ENCODE data around the gene ADPRH.
"Not testable (repeated sequence)": the region's sequence is repeated elsewhere in the genome, so short reads cannot be mapped to it uniquely, and the experiment has no call there.

ADPRH gene

GRCh38 chr3:119579366-119580066, at the start of gene ADPRH:
Gene ADPRH (plus strand): TSS chr3:119579492. CDS start chr3:119582170, 2,678 bp downstream.
- peak; percentile 61 for DNase-seq

DNA sequence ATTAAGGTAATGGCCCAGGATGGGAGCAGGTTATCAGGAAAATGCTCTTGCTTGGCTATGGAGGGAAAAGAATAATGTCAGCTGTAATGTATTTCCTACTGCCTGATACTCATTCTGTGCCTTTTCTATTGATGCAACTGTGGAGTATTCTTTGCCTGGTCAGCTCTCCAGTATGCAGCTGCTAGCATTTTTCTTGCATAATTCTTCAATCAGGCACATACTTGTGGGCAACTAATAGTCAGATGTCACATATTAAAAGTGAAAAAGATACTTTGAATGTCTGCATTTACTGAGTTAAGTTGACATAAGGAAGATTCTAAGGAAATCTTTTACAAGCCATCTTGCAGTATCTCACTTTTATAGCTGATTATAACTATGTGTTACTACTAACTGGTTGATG, 49.4 kb upstream of the ADPRH start:
- no peak for DNase-seq

DNA sequence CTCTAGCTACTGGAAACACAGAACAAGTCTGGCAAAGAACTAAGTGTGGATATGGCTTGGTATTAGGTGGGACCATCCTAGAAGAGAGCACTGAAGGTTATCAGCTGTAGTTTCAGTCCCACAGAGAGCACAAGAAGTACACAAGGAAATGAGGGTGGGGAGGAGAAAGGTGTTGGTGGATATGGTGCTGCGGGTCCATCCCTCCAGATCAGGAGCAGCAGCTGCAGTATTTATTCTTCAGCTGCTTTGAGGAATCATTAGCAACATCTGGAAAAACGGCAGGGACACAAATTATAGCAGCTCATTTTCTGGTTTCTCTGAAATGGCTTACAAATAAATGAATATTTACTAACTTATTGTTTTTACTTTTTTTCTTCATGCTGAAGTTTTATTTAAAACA, 48.8 kb upstream of the ADPRH start:
- DNase-seq: no peak

DNA sequence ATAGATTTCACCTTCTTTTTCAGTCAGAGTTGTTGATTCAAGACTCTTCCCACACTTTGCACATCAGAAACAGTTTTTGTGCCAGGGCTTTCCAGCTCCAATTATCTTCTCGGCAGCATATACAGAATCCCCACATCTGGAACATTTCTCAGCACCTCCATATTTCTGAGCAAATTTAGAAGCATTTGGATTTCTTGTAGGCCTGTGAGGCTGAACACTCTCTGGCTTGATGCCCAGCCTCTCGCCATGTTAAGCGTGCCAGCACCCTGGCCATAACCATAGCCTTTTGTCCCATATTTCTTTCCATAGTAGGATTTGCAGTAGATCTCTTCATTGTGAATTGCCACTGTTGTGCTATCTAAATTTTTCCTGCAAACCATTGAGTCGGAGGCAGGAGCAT, 48.1 kb upstream of the ADPRH start:
- no peak for DNase-seq

DNA sequence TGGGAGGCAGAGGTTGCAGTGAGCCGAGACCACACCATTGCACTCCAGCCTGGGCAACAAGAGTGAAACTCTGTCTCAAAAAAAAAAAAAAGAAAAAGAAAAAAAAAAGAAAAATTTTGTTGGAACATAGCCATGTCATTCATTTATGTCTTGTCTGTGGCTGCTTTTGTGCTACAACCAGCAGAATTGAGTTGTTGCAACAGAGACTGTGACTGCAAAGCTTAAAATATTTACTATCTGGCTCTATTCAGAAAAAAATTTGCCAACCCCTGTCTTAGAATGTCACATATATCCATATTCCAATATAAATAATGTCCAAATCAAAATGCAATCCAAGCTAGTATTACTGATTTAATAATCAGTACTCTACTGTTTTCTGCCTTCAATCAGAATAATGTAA, 45.0 kb upstream of the ADPRH start:
- no peak for DNase-seq

DNA sequence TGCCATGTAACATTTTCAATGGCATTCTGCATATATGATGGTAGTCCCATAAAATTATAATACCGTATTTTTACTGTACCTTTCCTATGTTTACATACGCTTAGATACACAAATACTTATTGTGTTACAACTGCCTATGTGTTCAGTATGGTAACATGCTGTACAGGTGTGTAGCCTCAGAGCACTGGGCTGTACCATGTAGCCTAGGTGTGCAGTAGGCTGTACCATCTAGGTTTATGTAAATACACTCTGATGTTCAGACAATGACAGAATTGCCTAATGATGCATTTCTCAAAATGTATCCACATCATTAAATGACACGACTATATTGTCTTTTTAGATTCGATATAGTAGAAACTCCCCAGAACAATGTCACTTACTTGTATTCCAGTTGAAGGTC, 42.5 kb upstream of the ADPRH start:
- no peak for DNase-seq

DNA sequence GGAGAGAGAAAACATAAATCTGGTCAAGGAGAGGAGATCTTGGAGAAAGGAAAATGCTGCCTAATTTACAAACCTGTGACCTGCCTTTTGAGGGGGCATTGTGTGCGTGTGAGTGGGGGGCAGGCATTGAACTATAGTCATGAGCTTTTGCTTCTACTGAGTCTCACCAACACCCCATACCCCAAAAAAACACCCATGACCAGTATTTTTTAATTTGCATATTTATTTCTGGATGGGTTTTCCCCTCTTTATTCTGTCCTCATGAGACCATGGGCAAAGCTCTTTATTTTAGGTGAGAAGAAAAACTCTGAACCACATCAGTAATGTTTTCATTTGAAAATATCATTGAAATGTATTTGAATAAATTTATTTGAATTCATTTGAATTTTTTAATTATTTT, 40.5 kb upstream of the ADPRH start:
- no peak for DNase-seq

DNA sequence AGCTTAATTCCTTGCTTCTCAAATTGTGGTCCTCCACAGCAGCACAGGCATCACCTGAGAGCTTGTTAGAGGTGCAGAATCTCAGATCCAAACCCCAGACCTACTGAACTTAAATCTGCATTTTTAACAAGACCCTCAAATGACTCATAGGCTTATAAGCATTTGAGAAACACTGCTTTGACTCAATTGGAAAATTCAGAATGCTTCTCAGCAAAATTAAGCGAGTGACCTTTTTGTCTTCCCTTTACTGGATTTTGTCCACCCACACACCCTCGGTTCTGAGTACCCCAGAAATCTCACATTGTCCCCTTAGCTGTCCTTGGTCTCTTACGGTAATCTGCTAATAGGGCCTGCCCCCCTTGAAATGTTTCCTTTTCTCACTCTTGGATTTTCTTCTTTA, 37.7 kb upstream of the ADPRH start:
- DNase-seq: no peak

DNA sequence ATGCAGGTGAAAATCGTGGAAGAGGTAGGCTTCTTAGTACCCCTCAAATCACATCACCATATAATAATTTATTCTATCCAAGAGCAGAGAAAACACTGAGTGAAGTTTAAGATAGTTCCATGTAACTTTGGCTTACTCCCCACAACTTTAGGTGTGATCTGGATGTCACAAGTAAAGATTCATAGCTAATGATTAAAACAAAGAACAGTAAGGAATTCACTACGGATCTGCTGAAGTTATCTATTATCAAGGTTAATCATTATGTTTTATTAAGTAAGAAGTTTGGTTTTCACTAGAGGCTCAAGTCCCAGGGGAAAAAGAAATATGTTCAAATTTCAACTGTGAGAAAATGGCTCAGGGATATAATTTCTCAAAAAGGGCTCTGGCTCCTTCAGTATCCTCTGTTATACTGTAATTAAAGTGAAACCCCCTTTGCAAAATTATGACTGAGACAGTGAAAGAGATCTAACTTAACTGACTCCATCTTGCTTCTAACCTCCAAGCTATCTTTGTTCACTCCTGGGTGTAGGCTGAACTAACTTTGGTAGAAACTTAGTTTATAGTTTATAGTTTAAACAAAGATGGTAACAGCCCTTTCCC, 37.0 kb upstream of the ADPRH start:
- no peak for DNase-seq

DNA sequence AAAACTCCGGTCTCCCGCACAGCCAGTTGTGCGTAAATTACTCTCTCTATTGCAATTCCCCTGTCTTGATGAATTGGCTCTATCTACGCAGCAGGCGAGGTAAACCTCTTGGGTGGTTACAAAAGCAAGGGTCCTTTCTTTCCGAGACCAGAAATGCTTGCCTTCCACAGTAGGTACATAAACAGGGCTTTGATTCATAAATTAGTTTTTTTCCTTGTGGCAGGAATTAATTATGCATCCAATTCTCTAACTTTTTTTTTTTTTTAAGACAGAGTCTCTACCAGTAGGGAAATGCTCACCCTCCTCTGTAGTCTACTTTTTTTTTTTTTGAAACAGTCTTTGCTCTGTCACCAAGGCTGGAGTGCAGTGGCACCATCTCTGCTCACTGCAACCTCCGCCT, 36.1 kb upstream of the ADPRH start:
- DNase-seq: no peak

DNA sequence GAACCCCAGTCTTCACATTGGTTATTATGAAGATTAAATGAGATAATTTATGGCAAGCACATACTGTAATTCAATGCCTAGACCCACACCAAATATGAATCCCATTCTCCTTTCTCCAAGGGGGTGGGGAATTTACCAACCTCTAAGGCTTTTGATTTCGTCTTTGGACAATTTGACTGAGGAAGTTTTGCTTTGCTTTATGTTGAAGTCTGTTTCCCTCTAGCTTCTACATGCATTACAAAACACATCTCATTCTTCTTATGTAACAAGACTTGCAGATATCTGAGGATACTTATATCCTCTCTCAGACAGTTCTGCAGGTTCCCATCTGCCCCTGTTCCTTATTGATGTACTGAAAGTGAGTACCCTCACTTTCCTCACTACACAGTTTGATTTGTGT, 32.1 kb upstream of the ADPRH start:
- DNase-seq: no peak

DNA sequence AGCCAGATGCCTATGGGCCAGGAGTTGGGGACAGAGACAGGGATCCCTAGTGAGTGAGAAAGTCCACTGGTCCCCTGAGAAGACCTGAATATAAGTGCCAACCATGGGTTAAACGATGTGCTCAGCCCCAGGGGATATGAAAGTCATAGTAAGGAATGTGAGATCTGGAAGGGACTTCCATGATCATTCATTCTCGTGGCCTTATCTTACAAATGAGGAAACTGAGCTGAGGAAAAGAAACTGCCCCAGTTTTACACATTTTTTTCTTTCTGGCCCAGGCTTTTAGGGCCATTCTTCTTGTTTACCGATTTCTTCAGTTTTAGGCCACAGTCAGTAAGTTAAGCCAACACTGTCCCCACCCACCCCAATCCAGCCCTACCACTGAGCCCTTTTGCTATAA, 31.0 kb upstream of the ADPRH start:
- DNase-seq: no peak

DNA sequence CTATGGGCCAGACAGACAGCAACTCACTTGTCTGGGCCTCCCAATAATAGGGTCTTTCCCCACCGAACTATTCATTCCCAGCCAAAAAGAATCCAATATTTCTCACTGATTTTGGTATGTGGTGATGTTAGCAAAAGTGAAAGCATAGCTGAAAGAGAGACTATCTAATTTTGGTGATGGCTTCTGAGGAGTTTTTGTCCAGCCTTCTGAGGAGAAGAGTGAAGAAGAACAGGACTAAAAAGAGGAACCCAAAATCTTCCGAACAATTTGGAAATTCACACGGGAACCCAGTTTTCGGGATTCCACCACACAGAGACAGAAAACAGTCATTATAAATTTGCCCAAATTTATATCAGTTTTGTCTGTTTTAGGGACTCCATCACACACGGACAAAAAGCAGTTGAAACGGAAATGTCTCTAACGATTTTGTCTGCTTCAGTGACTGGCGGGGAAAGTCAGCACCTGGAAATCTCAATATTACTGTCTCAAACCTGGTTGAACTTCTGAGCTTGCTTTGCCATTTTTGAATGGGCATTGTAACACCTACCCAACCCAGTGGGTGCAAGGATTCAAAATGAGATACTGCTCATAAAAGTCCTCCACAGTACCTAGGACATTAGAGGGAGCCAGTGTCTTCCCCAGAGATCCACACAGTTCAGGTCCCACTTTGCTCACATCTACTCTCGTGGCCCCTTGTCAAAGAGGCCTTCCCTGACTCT, 28.9 kb upstream of the ADPRH start:
- DNase-seq: no peak

DNA sequence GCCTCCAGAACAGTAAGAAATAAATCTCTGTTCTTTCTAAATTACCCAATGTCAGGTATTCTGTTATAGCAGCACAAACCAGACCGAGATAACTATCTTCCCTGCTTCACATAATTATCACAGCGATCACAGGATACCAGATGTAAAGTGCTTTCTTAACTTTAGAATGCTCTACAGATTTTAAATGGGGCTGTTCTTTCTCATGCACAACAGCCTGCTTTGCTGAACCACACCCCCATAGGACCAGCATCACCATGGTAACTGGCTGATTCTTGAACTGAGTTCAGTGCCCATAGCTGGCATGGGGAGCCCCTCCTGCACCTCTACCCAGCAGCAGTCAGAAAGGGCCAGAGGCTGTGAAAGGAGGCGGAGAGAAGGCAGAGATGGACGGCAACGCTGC, 27.7 kb upstream of the ADPRH start:
- no peak for DNase-seq

- not testable (repeated sequence) for DNase-seq
Measured at GRCh38 chr3:119552928-119553327, 26.4 kb upstream of the ADPRH start.

- no peak for DNase-seq
Measured at GRCh38 chr3:119553823-119554415, 25.4 kb upstream of the ADPRH start.

- no peak for DNase-seq
Measured at GRCh38 chr3:119555309-119555735, 24.0 kb upstream of the ADPRH start.

GRCh38 chr3:119555929-119556328, 23.4 kb upstream of the ADPRH start:
- no peak for DNase-seq

DNA sequence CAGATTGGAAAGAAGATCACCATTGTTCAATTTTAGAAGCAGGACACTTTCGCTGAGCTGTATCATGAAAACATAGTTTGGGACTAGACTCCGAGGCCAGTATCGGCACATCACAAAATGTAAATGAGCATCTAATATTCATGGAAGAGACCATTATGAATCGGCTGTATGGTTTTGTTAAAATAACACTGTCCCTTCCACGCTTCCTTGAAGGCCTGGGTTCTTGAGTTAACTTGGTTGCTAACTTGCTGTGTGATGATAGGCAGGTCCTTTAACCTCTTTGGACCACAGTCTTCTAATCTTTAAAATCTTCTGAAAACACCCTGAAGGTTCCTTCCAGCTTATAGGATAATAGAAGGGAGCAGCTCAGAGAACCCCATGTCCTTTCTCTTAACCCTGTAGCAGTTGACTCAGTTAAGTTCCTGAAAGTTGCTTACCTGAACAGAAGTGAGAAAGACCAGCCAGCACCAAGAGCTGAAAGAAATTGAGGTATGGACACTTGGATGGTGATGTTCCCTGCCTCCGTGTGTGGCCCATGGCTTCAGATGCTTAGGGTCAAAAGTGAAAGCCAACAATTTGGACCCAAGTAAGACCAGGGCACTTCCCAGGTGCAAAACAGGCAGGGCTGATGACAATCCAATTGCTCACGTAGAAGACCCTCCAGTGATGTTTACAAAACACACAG, 22.0 kb upstream of the ADPRH start:
- DNase-seq: no peak

DNA sequence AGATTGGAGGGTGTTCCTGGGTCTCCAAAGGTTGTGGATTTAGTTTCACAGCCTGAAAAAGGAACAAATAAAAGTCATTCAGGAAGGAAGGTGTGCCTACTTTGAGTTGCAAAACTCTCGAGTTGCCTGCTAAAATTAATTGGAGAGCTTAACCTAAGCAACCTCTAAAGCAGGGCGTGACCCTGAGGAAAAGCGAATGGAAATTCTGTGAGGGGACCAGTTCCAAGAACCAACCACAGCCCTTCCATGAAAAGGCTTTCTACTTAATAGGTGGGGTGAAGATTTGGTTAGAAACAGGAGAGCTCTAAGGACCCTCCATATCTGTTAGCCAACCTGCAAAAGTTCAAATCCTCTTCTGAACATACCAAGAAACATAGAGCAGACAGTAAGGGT, 21.4 kb upstream of the ADPRH start:
- DNase-seq: no peak

DNA sequence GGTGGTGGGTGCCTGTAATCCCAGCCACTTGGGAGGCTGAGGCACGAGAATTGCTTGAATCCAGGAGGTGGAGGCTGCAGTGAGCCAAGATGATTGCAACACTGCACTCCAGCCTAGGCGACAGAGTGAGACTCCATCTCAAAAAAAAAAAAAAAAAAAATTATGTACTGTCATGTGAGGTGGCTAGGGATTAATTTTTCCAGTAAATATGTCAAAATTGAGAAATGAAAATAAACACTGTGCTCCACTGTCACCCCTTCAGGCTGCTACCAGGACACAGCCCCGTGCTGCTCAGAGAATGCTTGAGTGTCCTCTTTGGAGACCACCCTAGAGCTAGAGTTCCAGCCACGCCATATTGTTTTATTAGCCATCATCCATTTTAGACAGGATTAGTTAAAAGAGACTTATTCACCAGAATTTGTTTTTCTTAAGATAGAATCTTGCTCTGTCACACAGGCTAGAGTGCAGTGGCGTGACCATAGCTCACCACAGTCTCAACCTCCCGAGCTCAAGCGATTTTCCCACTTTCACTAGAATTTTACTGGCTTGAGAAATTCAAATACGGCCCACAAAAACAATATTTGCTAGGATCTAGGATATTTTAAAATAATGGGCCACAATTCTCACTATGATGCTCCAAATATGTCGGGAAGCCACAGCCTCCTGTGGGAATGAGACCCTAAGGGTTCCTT, 20.5 kb upstream of the ADPRH start:
- DNase-seq: no peak

DNA sequence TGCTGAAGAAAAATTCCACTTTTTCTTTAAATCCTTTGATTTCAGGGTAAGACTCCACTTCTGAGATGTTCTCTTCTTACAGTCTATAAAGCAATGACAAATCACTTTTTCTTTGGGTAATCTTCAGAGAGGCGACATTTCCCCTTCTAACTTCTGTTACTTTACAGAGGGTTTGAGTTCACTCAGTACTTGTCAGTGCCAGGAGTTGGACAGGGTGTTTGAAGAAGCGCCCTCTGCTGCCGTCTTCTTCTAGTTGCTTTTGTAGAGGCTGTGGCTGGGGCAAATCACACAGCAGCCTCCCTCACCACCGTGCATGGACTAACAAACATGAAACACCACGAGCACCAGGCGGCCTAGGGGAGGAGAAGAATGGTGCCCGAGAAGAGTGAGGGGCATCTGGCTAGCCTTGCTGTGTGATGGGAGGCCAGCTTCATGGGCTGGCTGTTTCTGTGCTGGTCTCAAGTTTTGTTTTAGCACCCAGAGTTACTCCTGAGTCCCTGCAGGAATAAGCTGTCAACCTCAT, 19.8 kb upstream of the ADPRH start, which contains the start of gene CD80:
TSS of gene CD80 (minus strand) at position 174 of the 523 bp plus-strand sequence. CDS start 1,886 bp downstream, outside the sequence.
- peak; percentile 62 for DNase-seq
